Measurements from ENCODE around the gene EHD4. TPM values are rescaled to one million over a fixed set of nuclear protein-coding genes. Genes with fewer than 3 reads are reported as not detected.

The EHD4 gene
- total RNA-seq, 1 donor from 2014 or later, result 21.1 TPM

GRCh38 chr15:41888662-41889253 is 83.6 kb downstream of the EHD4 start:
- DNase-seq (ENCODE audit: low read depth) (no peak), FAIRE-seq (no peak)
- Histone ChIP-seq H3K27me3 (ENCODE audit: control insufficient read depth, insufficient read depth, low read length) (no peaks in the 10 kb centered on the region), H3K4me3 (ENCODE audit: low read depth, low read length) (no peak overlapping the region), H3K36me3 (ENCODE audit: control insufficient read depth, insufficient read depth, low read length) (no peaks in the 10 kb centered on the region)
- TF ChIP-seq CTCF (IDR thresholded peaks at IDR 0.05; ENCODE audit: insufficient read depth, low read length, severe bottlenecking), result no peak

- no peaks in the 10 kb centered on the region for H3K36me3 ChIP-seq (ENCODE audit: control insufficient read depth, insufficient read depth, low read length)
- no peak for TF ChIP-seq CTCF (IDR thresholded peaks at IDR 0.05; ENCODE audit: insufficient read depth, low read length, severe bottlenecking)
- FAIRE-seq (no peak), DNase-seq (ENCODE audit: low read depth) (no peak)
- no peak overlapping the region for H3K4me3 ChIP-seq (ENCODE audit: low read depth, low read length)
- no peaks in the 10 kb centered on the region for H3K27me3 ChIP-seq (ENCODE audit: control insufficient read depth, insufficient read depth, low read length)
Observed at GRCh38 chr15:41887893-41888292, 84.5 kb downstream of the EHD4 start.

GRCh38 chr15:41887161-41887560 is 85.2 kb downstream of the EHD4 start:
- no peak overlapping the region for H3K4me3 ChIP-seq (ENCODE audit: low read depth, low read length)
- DNase-seq (ENCODE audit: low read depth) (no peak), FAIRE-seq (no peak)
- no peaks in the 10 kb centered on the region for H3K27me3 ChIP-seq (ENCODE audit: control insufficient read depth, insufficient read depth, low read length)
- H3K36me3 ChIP-seq (ENCODE audit: control insufficient read depth, insufficient read depth, low read length), result no peaks in the 10 kb centered on the region
- no peak for TF ChIP-seq CTCF (IDR thresholded peaks at IDR 0.05; ENCODE audit: insufficient read depth, low read length, severe bottlenecking)

- Histone ChIP-seq H3K4me3 (ENCODE audit: low read depth, low read length) (no peak overlapping the region), H3K36me3 (ENCODE audit: control insufficient read depth, insufficient read depth, low read length) (no peaks in the 10 kb centered on the region), H3K27me3 (ENCODE audit: control insufficient read depth, insufficient read depth, low read length) (no peaks in the 10 kb centered on the region)
- DNase-seq (ENCODE audit: low read depth) (no peak), FAIRE-seq (no peak)
- TF ChIP-seq CTCF (IDR thresholded peaks at IDR 0.05; ENCODE audit: insufficient read depth, low read length, severe bottlenecking), result no peak
Observed at GRCh38 chr15:41886741-41887140, 85.6 kb downstream of the EHD4 start.

GRCh38 chr15:41885841-41886240 is 86.5 kb downstream of the EHD4 start:
- FAIRE-seq (no peak), DNase-seq (ENCODE audit: low read depth) (no peak)
- TF ChIP-seq CTCF (IDR thresholded peaks at IDR 0.05; ENCODE audit: insufficient read depth, low read length, severe bottlenecking), result no peak
- Histone ChIP-seq H3K4me3 (ENCODE audit: low read depth, low read length) (no peak overlapping the region), H3K36me3 (ENCODE audit: control insufficient read depth, insufficient read depth, low read length) (no peaks in the 10 kb centered on the region), H3K27me3 (ENCODE audit: control insufficient read depth, insufficient read depth, low read length) (no peaks in the 10 kb centered on the region)

GRCh38 chr15:41885321-41885720 is 87.0 kb downstream of the EHD4 start:
- DNase-seq (ENCODE audit: low read depth) (no peak), FAIRE-seq (no peak)
- Histone ChIP-seq H3K36me3 (ENCODE audit: control insufficient read depth, insufficient read depth, low read length) (no peaks in the 10 kb centered on the region), H3K27me3 (ENCODE audit: control insufficient read depth, insufficient read depth, low read length) (peaks cover 2% of the 10 kb centered on the region), H3K4me3 (ENCODE audit: low read depth, low read length) (no peak overlapping the region)
- no peak for TF ChIP-seq CTCF (IDR thresholded peaks at IDR 0.05; ENCODE audit: insufficient read depth, low read length, severe bottlenecking)
